ENCODE results near the gene KAT6B. TPM values are rescaled to one million over a fixed set of nuclear protein-coding genes. Genes with fewer than 3 reads are reported as not detected.
"Not testable (repeated sequence)": the region's sequence is repeated elsewhere in the genome, so short reads cannot be mapped to it uniquely, and the experiment has no call there.

The KAT6B gene
- total RNA-seq, 1 experiment from 2014 or later: 4.9 TPM

DNA sequence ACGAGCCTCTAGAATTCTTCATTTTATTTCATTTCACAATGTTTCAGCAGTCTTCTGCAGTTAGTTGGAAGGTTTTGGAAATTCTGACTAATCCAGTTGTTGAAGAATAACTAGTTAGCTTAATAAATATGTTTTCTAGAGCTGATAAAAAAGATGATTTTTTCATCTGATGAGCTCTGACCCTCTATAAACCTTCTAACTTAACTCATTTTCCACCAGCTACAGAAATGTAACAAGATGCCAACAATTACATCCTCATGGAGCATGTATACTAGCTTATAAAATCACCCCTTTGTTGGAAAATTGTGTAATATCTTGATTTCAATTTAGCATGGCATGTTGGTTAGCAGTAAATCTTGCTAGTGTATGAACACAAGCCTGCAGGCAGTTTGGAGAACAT lies 33.1 kb downstream of the KAT6B start:
- no peak for DNase-seq (ENCODE audit: low read depth)

- no peak for DNase-seq (ENCODE audit: low read depth)
Measured at GRCh38 chr10:74862625-74863024, 36.2 kb downstream of the KAT6B start.

- no peak for DNase-seq (ENCODE audit: low read depth)
Measured at GRCh38 chr10:74863551-74863950, 37.2 kb downstream of the KAT6B start.

GRCh38 chr10:74867351-74867750 lies 41.0 kb downstream of the KAT6B start:
- no peak for DNase-seq (ENCODE audit: low read depth)

- no peak for DNase-seq (ENCODE audit: low read depth)
Measured at GRCh38 chr10:74868392-74868977, 42.1 kb downstream of the KAT6B start.

DNA sequence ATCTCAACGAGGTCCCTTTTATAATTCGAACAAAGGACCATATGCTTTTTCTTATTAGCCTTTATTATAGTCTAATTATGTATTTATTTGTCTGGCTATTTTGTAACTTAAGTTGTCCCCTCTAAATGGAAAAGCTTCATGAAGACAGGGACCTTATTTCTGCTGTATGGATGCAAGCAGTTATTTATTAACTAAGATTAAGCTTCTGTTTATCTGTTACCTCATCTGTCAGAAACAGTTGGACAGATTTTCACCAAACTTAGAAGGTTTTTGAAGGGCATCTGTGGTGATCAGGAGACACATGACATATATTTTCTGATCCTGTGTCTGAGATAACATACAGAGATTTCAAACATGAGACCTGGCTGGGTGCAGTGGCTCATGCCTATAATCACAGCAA lies 43.2 kb downstream of the KAT6B start:
- DNase-seq (ENCODE audit: low read depth): no peak

DNA sequence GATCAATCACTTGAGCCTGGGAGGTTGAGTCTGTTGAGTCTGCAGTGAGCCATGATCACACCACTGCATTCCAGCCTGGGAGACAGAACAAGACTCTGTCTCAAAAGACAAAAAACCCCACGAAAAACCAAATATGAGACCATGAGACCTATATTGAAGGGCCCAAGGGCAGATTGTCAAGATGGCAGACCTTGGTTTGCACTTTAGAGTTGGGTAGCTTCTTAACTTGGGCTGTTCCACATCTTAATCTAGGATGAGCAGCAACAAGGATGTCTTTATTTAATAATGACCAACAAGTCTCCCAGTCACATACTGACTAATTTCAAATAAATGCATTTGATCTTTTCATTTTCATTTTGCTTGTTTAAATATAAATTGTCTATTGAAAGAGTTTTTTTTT lies 43.8 kb downstream of the KAT6B start:
- no peak for DNase-seq (ENCODE audit: low read depth)

DNA sequence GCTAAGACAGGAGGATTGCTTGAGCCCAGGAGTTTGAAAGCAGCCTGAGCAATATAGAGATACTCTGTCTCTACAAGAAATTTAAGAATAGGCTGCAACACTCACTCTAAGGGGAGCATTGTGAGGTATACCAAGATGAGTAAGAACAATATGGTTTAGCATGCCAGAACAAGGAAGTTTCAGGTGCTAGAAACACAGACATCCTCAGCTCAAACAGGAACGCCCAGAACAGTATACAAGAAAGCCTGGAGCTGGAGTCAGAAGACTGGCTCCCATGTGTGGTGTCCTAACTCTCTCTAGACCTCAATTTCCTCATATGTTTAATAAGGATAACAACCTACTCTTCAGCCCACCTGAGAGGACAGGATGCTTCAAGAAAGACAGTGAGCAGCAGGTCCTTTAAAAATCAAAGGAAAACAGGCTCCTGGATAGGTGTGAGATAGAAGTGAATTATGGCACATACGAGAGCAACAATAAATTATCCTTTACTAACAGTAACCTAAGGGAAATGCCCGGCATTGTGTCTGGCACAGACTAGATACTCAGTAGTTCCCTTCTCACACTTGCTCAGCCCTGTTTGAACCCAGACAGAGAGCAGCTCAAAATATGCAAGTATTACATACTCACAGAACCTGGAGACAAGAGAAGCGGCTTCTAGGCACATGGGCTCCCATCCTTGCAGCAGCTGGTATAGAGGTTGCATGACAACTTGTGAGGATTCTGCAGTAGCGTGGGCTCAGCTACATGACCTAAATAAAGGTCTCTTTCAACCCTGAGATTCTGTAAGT lies 45.4 kb downstream of the KAT6B start:
- no peak for DNase-seq (ENCODE audit: low read depth)

DNA sequence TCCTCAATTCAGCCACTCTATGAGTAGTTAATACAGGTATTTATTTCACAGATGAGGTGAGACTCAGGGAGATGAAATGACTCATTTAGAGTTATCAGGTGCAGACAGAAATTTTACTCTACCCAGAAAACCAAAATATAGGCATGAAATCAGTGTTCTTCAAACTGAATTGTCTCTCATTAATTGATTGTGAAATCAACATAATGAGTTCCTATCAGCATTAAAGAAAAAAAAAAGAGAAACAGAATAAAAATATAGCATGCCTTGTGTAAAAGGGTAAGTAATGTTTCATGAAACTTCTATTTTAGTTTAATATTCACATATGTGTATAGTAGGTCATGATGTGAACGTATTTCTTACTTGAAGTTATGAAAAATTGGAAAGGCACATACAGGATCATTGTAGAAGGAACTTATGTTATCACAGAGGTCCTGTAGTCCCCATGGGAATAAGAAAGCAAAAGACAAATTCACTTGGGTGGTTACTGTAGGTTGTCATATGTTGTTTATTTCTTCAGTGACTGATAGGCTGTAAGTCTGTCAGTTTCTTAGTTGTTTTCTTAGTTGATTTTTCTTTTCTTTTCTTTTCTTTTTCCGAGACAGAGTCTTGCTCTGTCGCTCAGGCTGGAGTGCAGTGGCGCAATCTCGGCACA lies 47.5 kb downstream of the KAT6B start:
- DNase-seq (ENCODE audit: low read depth): no peak

- no peak for DNase-seq (ENCODE audit: low read depth)
Measured at GRCh38 chr10:74874649-74875048, 48.2 kb downstream of the KAT6B start.

DNA sequence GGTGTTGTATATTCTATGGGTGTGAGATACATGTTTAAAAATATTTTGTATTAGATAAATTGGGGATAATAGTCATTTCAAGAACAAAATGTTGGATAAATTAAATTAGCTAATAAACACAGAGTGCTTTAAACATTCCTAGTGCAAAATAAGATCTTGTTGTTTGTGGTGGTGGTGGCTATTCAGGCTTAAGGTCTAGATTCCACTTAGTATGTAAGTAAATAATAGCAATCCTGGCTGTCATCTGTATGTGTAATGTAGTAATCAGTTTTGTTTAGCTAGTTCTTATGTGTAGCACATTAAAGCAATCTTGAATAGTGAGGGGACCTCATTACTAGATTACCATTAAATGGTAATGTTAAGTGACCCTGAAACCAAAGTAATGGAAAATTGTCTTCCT lies 48.7 kb downstream of the KAT6B start:
- DNase-seq (ENCODE audit: low read depth): no peak

DNA sequence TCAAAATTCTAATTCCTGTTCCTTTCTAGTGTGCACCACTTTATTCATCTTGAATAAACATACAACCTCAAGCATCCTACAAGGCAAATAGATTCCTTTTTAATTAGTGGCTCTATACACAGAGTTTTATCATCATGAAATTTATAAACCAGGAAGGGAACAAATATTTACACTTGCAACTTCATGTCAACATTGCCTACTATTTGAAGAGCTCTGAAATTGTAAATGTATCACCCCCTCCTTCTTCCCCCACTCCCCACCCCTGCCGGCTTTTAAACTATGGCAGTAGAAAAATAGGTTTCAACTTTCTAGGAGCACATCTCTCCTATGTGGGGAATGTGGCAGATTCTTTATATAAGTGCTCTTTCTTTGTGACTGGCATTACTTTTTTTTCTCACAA lies 49.6 kb downstream of the KAT6B start:
- DNase-seq (ENCODE audit: low read depth): no peak

DNA sequence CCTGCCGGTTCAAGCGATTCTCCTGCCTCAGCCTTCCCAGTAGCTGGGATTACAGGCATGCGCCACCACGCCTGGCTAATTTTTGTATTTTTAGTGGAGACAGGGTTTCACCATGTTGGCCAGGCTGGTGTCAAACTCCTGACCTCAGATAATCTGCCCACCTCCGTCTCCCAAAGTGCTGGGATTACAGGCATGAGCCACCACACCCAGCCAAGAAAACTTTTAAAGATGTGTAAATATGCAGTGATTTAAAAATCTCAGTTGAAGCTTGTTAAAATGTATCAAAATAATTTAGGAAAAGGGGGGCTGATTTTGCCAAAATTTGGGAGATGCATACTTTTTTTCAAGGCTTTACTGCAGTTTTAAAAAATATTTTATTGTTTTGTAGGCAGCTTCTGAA lies 50.7 kb downstream of the KAT6B start:
- DNase-seq (ENCODE audit: low read depth): not testable (repeated sequence)

- DNase-seq (ENCODE audit: low read depth): no peak
Measured at GRCh38 chr10:74877898-74878297, 51.5 kb downstream of the KAT6B start.

- no peak for DNase-seq (ENCODE audit: low read depth)
Measured at GRCh38 chr10:74880041-74880440, 53.6 kb downstream of the KAT6B start.

GRCh38 chr10:74881253-74881884 lies 55.0 kb downstream of the KAT6B start:
- DNase-seq (ENCODE audit: low read depth): no peak

DNA sequence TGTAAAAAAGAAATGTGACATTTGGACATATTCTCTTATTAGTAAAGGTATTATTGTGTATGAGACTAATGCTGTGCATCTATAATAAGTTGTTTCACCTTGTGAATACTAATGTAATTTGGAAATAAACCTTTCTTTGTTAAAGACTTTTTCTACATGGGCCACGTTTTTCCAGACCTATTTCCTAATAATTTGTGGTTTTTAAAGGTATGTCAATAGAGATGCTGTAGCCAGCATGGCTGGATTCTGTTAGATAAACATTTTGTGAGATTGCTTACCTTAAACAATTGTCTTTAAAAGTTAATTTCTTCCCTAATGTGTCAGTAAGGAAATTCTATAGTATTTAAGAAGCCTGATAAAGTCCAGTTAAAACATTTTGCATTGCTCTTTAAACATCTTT lies 56.0 kb downstream of the KAT6B start:
- no peak for DNase-seq (ENCODE audit: low read depth)

DNA sequence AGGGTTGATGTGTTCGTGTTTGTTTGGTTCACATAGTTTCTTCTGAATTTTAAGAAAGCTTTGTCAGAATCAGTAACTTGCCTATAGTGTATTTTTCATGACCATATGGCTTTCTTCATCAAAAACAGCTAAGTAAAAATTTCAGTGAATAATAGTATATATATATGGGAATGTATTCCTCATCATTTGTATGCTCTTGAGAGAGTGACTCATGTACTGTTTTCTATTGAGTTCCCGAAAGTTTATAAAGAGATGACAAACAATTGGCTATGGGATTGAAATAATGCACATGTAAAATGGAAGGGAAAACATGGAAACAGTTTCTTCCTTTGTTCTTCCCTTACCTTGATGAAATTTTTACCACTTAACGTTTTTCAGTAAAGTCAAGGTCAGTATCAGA lies 56.4 kb downstream of the KAT6B start:
- no peak for DNase-seq (ENCODE audit: low read depth)

GRCh38 chr10:74883428-74883827 lies 57.0 kb downstream of the KAT6B start:
- DNase-seq (ENCODE audit: low read depth): no peak

GRCh38 chr10:74887614-74888284 lies 61.3 kb downstream of the KAT6B start:
- no peak for DNase-seq (ENCODE audit: low read depth)

DNA sequence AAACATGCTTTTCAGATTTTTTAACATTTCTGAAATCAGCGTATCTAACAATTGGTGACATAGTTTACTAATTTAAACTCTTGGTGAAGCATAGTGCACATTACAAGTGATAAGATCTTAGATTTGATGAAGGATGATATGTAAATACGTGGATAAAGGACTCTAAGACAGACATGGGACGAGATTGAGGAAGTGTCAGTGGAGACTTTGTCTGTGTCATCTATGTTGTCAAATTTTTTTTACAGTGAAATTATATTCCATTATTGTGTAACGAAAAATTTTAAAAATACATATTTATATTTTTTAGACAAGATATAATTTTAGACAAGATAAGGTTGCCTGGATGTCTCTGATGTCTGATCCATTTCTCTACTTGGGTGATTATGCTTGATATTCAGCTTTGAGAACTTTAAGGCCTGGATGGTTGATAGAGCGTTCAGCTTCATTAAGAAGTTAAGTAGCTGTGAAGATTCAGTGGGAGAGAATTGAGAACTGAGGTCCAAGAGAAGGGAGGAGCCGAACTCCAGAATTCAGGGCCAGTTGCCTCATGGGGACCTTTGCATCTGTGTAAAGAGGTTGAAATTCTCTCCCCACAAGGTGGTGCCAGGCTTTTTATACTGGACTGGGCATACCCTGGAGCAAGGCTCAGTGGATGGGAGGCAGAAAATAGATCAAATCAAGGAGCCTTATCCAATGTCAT lies 62.7 kb downstream of the KAT6B start:
- DNase-seq (ENCODE audit: low read depth): no peak

GRCh38 chr10:74889662-74889998 lies 63.2 kb downstream of the KAT6B start:
- no peak for DNase-seq (ENCODE audit: low read depth)
